IMR-90 (cell line): ENCODE data around the gene COL25A1.

Experiments
- CHD1 ChIP-seq: IDR thresholded peaks from 2 replicates; pipeline ENCODE4 v1.6.1; 2012; ENCODE audit warnings: low read depth, low read length, improper control_type of control experiment
- MXI1 ChIP-seq: IDR thresholded peaks from 2 replicates; pipeline ENCODE4 v1.6.1; 2012; ENCODE audit warnings: low read depth, mild to moderate bottlenecking, low read length, moderate library complexity, borderline replicate concordance
- POLR2A ChIP-seq: IDR thresholded peaks from 2 replicates; pipeline ENCODE4 v1.6.1; 2012; ENCODE audit warnings: mild to moderate bottlenecking, low read depth, low read length
- RAD21 ChIP-seq: IDR thresholded peaks from 2 replicates; pipeline ENCODE4 v1.6.1; 2012; ENCODE audit warnings: low read length, improper control_type of control experiment
- RFX5 ChIP-seq: IDR thresholded peaks from 2 replicates; pipeline ENCODE4 v1.8.0; 2012; ENCODE audit warnings: low read depth, mild to moderate bottlenecking, low read length, moderate library complexity
- TF ChIP-seq, protein P1 (sequence below): conservative IDR thresholded peaks from 2 replicates; pipeline ENCODE4 v1.5.1; 2012; ENCODE audit warnings: mild to moderate bottlenecking, low read depth, low read length, improper control_type of control experiment
- TF ChIP-seq, protein P2 (sequence below): fragments of 150-350 bp; IDR thresholded peaks from 2 replicates; pipeline ENCODE4 v1.6.1; 2017; ENCODE audit warnings: mild to moderate bottlenecking, antibody characterized with exemption, low read length, low read depth

- TF ChIP-seq, protein P1, sequence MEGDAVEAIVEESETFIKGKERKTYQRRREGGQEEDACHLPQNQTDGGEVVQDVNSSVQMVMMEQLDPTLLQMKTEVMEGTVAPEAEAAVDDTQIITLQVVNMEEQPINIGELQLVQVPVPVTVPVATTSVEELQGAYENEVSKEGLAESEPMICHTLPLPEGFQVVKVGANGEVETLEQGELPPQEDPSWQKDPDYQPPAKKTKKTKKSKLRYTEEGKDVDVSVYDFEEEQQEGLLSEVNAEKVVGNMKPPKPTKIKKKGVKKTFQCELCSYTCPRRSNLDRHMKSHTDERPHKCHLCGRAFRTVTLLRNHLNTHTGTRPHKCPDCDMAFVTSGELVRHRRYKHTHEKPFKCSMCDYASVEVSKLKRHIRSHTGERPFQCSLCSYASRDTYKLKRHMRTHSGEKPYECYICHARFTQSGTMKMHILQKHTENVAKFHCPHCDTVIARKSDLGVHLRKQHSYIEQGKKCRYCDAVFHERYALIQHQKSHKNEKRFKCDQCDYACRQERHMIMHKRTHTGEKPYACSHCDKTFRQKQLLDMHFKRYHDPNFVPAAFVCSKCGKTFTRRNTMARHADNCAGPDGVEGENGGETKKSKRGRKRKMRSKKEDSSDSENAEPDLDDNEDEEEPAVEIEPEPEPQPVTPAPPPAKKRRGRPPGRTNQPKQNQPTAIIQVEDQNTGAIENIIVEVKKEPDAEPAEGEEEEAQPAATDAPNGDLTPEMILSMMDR: no peak
- no peak for TF ChIP-seq MXI1
- TF ChIP-seq POLR2A: no peak
- no peak for TF ChIP-seq RFX5
- TF ChIP-seq, protein P2, sequence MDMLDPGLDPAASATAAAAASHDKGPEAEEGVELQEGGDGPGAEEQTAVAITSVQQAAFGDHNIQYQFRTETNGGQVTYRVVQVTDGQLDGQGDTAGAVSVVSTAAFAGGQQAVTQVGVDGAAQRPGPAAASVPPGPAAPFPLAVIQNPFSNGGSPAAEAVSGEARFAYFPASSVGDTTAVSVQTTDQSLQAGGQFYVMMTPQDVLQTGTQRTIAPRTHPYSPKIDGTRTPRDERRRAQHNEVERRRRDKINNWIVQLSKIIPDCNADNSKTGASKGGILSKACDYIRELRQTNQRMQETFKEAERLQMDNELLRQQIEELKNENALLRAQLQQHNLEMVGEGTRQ: no peak
- no peak for TF ChIP-seq RAD21
- TF ChIP-seq CHD1: no peak
Observed at GRCh38 chr4:108919226-108919893, 383.1 kb downstream of the COL25A1 start.
